LNCaP clone FGC (cell line): ENCODE measurements around the gene DOK1.

ENCODE experiments used
- DNase-seq: peaks from one replicate; pipeline ENCODE4 v3.0.0-alpha.2; 2011; ENCODE audit warnings: low read depth
- H3K4me3 ChIP-seq: 2 replicates; pipeline ENCODE4 v1.5.1; 2011; ENCODE audit warnings: mild to moderate bottlenecking, low read depth, low read length, control low read depth
- CTCF ChIP-seq: IDR thresholded peaks from 2 replicates; pipeline ENCODE4 v1.5.1; 2012; ENCODE audit warnings: mild to moderate bottlenecking; ENCODE audit not compliant: control insufficient read depth, insufficient read depth; ENCODE audit errors: extremely low read depth

DOK1 gene

GRCh38 chr2:74572178-74572925 lies 17.8 kb downstream of the DOK1 start:
- TF ChIP-seq CTCF: no peak
- no peak for DNase-seq

GRCh38 chr2:74573747-74574562 lies 19.4 kb downstream of the DOK1 start:
- H3K4me3 ChIP-seq: no peak overlapping the region
- DNase-seq: no peak
- TF ChIP-seq CTCF: no peak

More at GRCh38 chr2:74572178-74572925, 17.8 kb downstream of the DOK1 start:
- H3K4me3 ChIP-seq: no peak overlapping the region

GRCh38 chr2:74575320-74575719 lies 20.8 kb downstream of the DOK1 start:
- DNase-seq: no peak
- TF ChIP-seq CTCF: no peak
- H3K4me3 ChIP-seq: no peak overlapping the region

- TF ChIP-seq CTCF: no peak
- no peak for DNase-seq
- no peak overlapping the region for H3K4me3 ChIP-seq
These were observed 21.8 kb downstream of the DOK1 start for GRCh38 chr2:74576211-74576862.

- no peak overlapping the region for H3K4me3 ChIP-seq
- TF ChIP-seq CTCF: no peak
- DNase-seq: peak; percentile 47
These were observed 22.3 kb downstream of the DOK1 start for GRCh38 chr2:74576863-74577229.

- no peak for DNase-seq
- no peak for TF ChIP-seq CTCF
- H3K4me3 ChIP-seq: no peak overlapping the region
These were observed 22.9 kb downstream of the DOK1 start for GRCh38 chr2:74577448-74577847.
